ENCODE data around the gene PDE7B.
"Not testable (repeated sequence)": the region's sequence is repeated elsewhere in the genome, so short reads cannot be mapped to it uniquely, and the experiment has no call there.

PDE7B gene

DNA sequence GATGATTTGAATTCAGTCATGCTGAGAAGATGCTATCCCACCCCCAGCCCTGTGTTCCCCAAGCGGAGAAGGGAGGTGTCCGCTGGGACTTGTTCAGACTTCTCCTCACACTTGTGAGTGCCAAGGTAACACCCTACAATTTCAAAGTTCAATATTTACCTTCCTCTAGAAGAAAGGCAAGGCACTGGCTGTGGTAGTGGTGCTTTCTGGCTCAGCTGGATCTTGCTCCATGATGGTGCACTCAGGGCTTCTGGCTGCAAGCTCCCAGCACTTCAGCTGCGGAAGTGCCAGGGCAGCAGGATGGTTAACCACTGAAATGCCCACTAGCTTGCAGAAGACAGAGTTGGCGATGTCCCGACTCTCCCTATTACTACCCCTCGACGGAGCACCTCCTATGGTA is 263.2 kb downstream of the PDE7B start:
- no peak for DNase-seq

DNA sequence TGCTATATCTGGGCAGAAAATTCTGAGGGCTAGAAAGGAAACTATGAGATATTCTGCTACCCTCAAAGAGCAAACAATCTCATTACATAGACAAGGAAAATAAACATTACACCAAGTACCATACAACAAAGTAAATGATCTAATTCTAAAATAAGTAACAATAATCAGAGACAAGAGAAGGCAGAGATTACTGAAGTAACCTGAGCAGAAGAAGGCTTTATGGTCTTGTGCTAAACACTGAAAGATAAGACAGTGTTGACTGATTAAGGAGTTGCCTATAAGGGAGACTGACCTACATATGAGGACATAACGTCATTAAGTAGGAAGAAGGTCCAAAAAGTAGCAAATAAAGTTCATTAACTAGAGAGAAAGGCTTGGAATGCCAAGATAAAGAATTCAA is 264.4 kb downstream of the PDE7B start:
- DNase-seq, result no peak

DNA sequence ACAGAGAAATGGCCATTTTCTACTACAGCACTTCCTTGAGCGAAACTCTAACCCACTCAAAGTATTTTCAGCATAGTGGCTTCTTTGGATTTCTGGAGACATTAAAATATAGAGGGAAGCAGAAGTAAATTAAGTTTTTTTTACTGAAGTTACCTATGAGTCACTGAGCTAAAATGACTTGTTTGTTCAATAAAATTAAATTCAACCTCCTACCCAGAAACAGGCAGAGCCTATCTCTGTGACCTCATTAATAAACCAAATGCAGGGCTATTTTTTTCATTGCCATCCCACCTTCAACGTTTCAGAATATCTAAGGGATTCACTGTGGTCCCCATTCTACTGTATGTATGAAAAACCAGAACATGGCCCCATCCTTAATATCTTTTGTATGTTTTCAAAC is 265.6 kb downstream of the PDE7B start:
- no peak for DNase-seq

DNA sequence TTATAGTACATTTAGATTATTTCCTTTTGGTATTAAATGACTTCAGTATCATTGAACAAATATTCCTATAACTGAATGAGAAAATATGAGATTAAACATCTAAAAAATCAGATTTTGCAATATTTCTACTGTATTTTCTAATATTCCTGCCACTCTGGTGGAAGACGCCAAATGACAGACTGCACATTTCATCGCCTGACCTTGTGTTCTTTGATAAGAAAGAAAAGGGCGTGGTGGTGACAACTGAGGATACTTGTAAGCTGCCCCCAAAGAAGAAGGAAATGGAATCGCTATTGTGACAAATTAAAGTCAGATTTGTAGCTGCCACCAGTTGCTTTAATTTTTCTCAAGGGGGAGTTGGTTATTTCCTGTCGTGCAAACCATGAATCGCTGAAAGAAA is 267.3 kb downstream of the PDE7B start:
- no peak for DNase-seq

DNA sequence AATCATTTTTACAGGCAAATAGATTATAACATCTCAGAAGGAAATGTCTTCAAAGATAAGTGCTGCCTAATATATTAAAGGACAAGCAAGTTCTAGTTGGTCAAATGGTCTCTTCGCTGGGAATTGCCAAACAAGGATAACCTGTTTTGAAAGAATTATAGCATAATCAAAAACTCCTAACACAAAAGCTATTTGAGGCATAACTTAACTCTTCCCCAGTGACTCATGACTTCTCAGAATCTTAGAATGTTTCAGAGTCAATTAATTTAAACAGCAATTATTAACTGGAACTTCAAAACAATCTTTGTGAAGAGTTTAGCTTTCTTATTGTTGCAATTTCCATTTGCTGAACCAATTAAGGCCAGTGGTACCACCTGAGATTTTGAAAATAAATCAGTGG is 272.0 kb downstream of the PDE7B start:
- no peak for DNase-seq

DNA sequence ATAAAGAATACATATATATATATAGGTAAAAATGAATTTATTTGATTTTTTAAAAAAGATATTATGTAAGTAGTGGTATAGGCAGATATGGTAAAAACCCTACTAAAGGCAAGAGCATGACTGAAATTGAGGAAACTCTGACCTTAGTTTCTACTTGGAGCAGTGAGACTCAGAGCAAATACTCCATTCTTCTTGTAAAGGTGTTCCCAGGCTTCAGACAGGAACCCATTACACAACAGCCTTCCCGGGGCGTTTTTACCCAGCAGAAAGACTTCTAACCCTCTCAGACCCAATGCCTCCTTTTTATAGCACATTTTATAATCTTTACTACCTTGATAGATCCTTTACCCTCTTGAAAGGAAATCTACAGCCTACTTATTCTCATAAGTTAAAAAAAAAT is 274.1 kb downstream of the PDE7B start:
- no peak for DNase-seq

DNA sequence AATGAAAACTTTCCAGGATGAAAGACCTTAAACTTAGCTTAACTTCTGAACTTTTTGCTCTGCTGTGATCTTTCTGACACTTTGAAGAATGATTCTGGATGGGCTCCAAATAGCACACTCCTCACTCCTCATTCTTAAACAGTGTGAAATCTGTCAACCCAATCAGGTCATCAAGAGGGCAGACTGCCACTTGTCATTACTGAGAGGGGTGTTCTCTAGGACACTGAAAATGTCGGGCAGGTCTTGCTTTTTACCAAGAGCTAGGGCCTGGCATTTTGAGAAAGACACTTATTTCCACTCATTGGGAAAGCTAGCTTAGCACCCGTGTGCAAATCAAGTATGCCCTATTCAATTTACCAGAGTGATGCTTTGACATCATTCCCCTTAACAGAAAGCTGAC is 276.4 kb downstream of the PDE7B start:
- no peak for DNase-seq

DNA sequence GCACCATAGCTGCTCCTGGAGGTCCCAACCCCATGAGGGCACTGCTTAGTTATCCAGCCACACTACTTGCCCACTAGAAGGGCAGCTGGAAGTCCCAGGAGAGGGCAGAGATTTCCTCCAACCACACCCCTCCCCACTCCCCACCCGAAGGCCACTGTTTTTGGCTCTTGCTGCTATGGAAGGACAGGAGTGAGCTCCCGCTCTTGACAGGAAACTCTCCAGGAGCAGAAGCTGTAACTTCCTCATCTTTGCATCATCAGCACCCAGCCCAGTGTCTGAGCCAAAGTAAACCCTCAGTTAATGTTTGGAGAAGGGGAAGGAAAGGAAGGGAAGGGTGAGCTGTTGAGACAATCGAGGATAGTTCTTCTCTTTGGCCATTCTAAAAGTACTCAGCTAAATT is 277.9 kb downstream of the PDE7B start:
- no peak for DNase-seq

DNA sequence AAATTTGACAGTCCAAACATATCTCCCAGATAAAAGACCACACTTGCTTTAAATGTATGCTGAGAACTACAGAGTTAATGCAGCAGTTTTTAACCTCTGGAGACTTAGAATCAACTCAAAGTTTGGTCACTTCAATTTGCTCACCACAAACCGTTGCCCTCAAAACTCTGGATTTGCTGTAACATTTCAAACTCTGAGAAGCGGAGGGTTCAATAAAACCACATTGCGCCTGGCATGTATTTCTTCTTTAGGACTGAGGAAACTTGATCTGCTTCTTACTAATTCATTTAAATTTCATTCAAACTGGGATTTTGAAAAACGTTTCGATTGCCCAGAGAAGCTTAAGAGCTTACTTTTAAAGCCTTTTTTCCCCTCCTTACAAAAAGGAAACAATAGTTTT is 282.8 kb downstream of the PDE7B start:
- DNase-seq, result no peak

DNA sequence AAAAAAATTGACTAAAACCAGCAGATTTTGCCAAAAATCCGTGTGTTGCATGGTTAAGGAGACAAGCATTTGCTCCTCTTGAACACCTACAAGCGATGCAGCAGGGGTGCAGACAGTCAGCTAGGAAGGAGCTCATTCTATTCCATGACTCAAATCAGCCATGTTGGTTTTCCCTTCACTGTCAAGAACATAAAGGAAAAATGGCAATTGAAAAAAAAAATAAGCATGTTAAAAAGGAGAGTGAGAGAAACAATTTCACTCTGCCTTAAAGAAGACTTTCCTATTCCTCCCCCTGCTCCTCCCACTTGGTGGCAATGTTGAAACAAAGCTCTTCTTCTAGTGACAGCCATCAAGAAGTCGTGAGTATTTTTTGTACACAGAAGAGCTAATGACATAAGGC is 283.2 kb downstream of the PDE7B start:
- DNase-seq, result no peak

DNA sequence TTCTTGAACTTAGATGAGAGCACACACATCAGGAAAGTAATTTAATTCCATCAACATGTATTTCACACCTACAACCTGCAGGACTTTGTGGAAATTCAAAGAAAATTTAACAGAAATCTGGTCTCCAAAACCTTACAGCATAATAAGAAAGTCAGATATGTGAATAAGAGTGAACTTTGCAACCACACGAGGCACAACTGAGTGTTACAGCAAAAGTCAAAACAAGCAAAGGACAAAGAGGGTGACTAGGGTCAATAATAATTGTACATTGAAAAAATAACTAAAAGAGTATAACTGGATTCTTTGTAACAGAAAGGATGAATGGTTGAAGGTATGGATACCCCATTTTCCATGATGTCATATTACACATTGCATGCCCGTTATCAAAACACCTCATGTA is 284.8 kb downstream of the PDE7B start:
- no peak for DNase-seq

DNA sequence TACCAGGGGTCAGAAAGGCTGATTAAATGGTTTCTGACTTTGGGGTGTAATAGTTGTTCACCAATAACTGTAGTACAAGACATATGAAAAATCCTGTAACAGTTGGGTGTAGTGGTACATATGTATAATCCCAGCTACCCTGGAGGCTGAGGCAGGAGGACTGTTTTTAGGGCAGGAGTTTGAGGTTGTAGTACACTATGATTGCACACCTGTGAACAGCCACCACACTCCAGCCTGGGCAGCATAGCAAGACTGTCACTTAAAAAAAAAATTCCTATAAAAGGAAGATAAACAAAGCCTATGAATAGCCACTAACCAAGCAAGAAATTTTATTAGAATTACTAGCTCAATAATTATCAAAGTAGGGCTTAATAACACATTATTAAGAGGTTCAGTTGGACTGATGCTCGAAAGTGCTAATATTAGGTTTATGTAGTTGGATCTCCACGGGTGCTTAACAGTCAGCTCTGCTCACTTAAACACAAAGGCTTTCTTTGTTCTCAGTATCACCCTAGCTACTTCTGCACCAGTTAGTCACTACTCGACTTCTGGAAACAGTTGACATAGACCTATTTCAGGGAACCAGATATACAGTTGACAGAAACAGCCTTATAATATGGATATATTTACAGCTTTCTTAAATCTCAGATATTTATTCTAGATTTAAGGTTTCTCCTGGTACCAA is 285.6 kb downstream of the PDE7B start:
- DNase-seq, result no peak

DNA sequence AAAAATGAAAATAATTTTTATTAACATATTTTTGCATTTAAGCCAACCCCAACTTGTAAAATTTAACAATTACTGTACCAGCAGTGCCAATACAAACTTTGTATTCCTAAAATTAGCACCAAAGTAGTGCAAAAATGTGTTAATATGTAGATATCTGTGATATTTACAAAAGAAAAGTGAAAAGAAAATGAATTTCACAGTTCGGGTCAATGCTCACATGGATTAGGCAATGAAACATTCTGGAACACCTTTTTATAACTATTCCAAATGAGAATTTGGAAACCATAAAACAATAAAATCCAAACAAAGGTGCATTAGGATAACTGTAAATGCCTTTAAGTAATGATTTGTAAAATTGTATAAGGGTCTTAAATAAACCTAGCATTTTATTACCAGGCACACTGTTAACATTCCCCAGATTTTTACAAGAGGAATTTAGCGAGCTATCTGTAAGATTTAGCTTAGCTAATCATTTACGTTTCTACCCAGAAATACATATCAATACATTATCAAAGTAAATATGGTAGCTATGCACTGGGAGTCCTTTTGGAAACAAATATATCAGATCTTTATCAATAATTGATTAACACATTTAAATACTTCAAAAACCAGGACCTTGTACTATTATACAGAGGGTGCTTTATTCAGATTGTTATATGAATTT is 286.4 kb downstream of the PDE7B start:
- no peak for DNase-seq

DNA sequence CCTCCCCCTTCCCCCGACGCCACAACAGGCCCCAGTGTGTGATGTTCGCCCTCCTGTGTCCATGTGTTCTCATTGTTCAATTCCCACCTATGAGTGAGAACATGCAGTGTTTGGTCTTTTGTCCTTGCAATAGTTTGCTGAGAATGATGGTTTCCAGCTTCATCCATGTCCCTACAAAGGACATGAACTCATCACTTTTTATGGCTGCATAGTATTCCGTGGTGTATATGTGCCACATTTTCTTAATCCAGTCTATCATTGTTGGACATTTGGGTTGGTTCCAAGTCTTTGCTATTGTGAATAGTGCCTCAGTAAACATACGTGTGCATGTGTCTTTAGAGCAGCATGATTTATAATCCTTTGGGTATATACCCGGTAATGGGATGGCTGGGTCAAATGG is 287.6 kb downstream of the PDE7B start:
- not testable (repeated sequence) for DNase-seq

DNA sequence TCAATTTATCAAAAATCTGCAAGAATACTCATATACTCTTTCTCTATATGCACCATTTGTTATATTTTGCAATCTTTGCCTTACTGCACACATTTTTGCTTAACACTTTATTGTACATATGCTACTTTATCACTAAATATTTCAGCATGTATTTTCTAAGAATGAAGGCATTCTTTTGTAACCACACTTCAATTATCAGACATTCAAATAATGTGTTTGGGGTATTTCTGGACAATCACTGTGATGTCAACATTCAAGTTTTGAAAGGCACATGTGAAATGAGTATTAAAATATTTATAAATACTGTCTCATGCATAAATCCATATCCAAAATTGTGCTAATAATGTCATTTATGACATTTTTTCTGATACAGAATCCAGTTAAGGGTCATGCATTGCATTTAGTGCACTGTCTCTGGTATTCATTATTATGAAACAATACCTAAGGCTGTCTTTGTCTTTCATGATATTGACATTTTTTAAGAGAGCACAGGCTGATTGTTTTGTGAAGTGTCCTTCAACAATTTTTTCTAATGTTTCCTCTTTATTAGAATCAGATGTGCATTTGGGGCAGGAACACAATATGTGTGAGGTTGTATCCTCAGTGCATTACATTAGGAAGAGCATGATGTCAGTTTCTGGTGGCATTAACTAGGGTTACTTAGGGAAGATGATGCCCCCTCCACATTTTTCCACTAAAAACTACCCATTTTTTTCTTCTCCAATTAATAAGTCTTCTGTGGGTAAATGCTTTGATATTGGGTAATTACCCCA is 292.9 kb downstream of the PDE7B start:
- no peak for DNase-seq

DNA sequence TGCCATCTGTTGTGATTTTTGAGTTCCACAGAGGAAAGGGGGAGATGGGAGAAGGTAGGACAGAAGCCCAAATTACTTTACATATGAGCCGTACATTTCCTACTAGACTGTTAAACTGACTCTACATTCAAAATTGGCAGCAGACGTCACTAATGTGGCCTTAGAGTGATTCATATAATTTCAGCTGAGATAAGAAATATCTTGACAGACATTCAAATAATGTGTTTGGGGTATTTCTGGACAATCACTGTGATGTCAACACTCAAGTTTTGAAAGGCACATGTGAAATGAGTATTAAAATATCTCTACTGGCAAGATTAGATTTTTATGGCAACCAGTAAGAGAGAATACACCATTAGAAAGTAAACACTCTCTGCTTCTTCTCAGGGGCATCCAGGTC is 294.6 kb downstream of the PDE7B start:
- no peak for DNase-seq

DNA sequence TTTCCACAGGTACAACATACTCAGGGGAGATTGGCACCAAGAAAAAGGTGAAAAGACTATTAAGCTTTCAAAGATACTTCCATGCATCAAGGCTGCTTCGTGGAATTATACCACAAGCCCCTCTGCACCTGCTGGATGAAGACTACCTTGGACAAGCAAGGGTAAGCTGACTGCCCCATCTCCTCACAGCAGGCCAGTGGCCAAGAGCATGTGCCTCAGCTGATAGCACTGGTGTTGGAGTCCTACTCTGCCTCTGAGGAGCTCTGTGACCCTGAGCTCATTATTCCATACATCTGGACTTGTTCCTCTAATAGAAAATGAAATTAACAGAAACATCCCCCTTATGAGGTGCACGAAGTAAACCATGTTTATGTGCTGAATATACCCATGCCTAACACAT is 295.8 kb downstream of the PDE7B start:
- no peak for DNase-seq

DNA sequence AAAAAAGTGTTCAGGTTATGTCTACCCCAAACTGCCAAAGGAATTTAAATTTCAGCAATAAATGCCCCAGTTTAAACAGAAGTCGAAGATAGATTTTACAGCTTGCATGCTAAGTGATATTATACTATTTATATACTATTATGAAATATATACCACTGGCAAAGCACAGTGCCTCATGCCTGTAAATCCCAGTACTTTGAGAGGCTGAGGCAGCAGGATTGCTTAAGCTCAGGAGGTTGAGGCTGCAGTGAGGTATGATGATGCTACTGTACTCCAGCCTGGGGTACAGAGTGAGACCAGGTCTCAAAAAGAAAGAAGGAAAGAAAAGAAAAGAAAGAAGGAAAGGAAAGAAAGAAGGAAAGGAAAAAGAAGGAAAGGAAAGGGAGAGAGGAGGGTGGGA is 296.6 kb downstream of the PDE7B start:
- no peak for DNase-seq

DNA sequence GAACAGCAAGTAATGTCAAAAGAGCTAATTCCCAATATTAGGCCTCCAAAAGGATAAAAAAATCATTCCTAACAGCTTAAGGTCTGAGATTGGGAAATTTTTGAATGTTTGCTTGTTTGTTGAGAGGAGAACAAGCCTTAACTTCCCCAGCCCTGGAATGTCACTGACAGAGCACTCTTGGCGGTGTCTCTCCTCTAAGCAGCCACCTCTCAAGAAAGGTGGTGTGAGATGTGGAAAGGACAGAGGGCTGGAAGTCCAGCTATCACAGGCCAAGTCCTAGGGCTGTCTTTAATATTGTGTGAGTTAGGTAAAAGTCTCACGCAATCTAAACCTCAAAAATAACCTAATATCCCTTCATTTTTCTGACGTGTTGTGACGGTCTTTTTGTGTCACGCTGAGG is 297.0 kb downstream of the PDE7B start:
- DNase-seq, result no peak

DNA sequence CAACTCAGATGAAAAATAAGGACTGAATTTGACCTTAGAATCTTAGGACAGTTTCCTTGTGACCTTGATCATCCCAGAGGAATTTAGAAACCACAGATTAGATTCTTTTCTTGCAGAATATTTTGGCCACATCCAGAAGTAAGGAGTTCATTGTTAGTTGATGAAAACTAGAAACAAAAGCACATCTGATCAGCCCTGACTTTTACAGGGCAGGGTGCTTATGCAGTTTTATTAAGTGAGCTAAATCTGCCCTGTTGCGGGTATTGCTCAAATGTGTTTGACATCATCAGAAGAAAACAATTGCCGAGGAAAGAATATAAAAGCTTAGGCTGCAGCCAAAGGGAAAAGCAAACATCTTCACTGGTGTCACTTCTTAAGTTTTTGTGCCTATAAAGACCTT is 297.8 kb downstream of the PDE7B start:
- no peak for DNase-seq

DNA sequence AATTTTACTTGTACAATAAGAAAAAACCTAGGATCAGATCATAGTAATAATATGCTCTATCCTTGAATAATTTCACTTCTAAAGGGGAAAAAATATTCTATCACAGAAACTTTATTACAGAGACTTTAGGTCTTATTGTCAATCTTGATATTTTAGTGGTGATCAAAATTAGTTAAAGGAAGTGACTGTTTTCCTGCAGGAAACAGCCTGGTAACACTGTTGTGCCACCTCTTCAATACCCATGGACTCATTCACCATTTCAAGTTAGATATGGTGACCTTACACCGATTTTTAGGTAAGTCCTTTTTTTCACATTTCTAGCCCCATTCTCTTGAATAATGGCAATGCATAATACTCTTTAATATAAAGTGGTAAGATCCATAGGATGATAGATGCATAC is 299.5 kb downstream of the PDE7B start:
- no peak for DNase-seq

DNA sequence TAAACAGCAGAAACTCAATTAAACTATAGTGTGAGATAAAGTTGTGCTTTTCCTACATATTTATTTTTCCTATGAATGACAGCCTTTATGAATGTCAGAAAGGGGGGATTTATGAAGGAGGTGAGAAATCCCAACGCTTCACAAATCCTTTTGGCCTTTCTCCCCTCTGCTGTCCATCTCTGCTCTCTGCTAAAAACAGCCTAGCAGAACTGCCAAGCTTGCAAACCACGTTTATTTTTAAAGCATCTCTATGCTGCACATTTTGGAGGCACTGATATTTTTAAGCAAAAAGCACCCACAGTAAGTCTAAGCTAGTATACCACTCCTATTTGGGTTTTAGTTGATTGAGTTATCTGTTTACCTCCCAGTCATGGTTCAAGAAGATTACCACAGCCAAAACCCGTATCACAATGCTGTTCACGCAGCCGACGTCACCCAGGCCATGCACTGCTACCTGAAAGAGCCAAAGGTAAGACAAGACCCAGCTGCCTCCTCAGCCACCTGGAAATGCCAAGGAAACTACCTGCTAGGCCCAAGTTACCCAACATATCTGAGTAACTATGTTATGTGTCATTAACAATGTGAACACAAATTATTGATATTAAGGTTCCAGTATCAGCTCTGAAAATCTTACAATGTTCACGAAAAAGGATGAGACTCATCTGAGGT is 302.3 kb downstream of the PDE7B start:
- DNase-seq, result no peak

DNA sequence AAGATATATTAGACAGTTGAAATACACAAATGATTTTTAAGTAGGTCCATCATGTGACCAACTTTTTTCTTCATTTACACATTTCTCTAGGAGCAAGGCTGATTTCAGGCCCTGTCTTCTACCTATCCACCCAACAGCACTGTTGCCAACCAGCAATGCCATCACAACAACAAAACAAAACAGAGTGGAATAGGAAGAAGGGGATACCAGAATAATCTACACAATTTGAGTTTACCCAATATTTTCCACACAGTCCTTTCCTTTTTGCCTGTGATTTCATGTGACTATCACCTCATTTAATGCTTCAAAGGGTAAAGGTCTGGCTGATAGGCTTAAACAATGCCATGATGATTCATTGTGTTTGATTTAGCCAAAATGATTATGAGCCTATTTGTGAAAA is 303.7 kb downstream of the PDE7B start:
- DNase-seq, result no peak

DNA sequence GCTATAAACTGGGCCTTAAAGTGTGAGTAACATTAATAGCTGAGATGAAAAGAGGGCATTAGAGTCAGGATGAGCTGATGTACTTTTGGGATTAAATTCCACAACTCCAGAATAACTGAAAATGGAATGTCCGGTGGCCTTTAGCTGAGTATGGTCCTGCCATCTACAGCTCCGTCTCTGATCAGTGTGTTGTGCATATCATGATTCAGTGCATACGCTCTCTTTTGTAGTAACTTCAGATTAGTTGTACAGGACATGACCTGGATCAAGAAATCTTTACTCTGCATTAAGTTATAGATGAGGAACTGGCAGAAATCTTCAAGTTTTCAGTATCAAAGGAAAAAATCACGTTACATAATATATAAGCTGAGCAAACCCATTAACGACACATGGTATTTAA is 306.2 kb downstream of the PDE7B start:
- no peak for DNase-seq

Data from DMS79 (cell line).